K562 (cell line): ENCODE data around the gene VAT1L. TPM values are rescaled to one million over a fixed set of nuclear protein-coding genes. Genes with fewer than 3 reads are reported as not detected.

Source experiments
- ATAC-seq: fragments of 200-7000 bp; cut with Tn5 transposase; 3 replicates; pipeline ENCODE4 v1.9.1; 2020; ENCODE audit warnings: moderate library complexity
- BruUV-seq: library from RNA; stranded (reverse); fragments of 400-500 nt; replicated peaks from 2 replicates; lab custom pipeline; 2021; lab: Mats Ljungman, UMichigan
- CTCF ChIA-PET: fragments of 300-600 bp; formaldehyde crosslinking; extraction: SDS; loops from one replicate; lab custom pipeline; 2021; ENCODE audit warnings: low intra/inter-chr PET ratio; lab: Yijun Ruan, JAX
- POLR2A ChIA-PET: fragments of 300-600, 350-650 bp; sonication (Branson Sonifier 250); formaldehyde crosslinking; extraction: SDS; loops from one replicate; lab custom pipeline; 2021; ENCODE audit warnings: antibody characterized with exemption, inconsistent platforms; lab: Yijun Ruan, JAX
- DNase-seq, 4 experiments: peaks; one replicate each; pipeline versions ENCODE4 v3.0.0 to v3.0.0-alpha.2; 2011 to 2018; ENCODE audit warnings: low spot score in 3 of 4, mixed read lengths in 3 of 4; ENCODE audit errors: extremely low read depth in 1 of 4
- FAIRE-seq: peaks from 2 replicates; lab custom pipeline; 2011; peaks lifted over from hg19 to GRCh38; lab: Jason Lieb, UNC
- H2AFZ ChIP-seq: 2 replicates; pipeline ENCODE4 v1.6.0; 2011; ENCODE audit warnings: low read depth, low read length, control low read depth, inconsistent platforms
- H3K27ac ChIP-seq: fragments of 200-600 bp; 3 replicates; pipeline ENCODE4 v1.8.0; 2011; ENCODE audit warnings: low read depth, mild to moderate bottlenecking, control low read depth, inconsistent platforms, low read length, moderate library complexity, mixed read lengths; ENCODE audit errors: extremely low read depth
- H3K27me3 ChIP-seq, 2 experiments: fragments of 300-600 bp in 1 of 2; 2 replicates in 1 of 2; 3 replicates in 1 of 2; pipeline versions ENCODE4 v1.6.0 to v1.8.0; 2011; ENCODE audit warnings: inconsistent platforms in 2 of 2, low read length in 2 of 2, mild to moderate bottlenecking in 1 of 2, mixed read lengths in 1 of 2, moderate library complexity in 1 of 2; ENCODE audit not compliant: control insufficient read depth in 2 of 2, insufficient read depth in 2 of 2
- H3K36me3 ChIP-seq: fragments of 300-600 bp; 3 replicates; pipeline ENCODE4 v1.8.0; 2011; ENCODE audit warnings: mild to moderate bottlenecking, low read length, inconsistent platforms; ENCODE audit not compliant: control insufficient read depth, insufficient read depth
- H3K4me1 ChIP-seq, 2 experiments: fragments of 200-600 bp in 1 of 2; replicated peaks in 1 of 2; 2 replicates in 1 of 2; 3 replicates in 1 of 2; pipeline versions ENCODE4 v1.5.1 to v1.8.0; 2011; ENCODE audit warnings: inconsistent platforms in 2 of 2, low read length in 2 of 2, mild to moderate bottlenecking in 1 of 2, mixed read lengths in 1 of 2, moderate library complexity in 1 of 2; ENCODE audit not compliant: control insufficient read depth in 2 of 2, insufficient read depth in 2 of 2
- H3K4me2 ChIP-seq: 2 replicates; pipeline ENCODE4 v1.6.1; 2011; ENCODE audit warnings: low read length, control low read depth, inconsistent platforms, mixed read lengths; ENCODE audit not compliant: insufficient read depth
- H3K4me3 ChIP-seq: fragments of 200-600 bp; sonication (generic), shearing (Covaris generic); 2 replicates; pipeline ENCODE4 v1.5.1; 2016; ENCODE audit warnings: control low read depth, inconsistent platforms
- H3K79me2 ChIP-seq: fragments of 200-600 bp; 3 replicates; pipeline ENCODE4 v1.8.0; 2011; ENCODE audit warnings: low read length, inconsistent platforms; ENCODE audit not compliant: control insufficient read depth, insufficient read depth
- H3K9ac ChIP-seq, 2 experiments: 2 replicates each; pipeline versions ENCODE4 v1.6.0 to v1.6.1; 2011; ENCODE audit warnings: low read depth in 2 of 2, low read length in 2 of 2, control low read depth in 1 of 2, inconsistent platforms in 1 of 2, mild to moderate bottlenecking in 1 of 2, mixed read lengths in 1 of 2; ENCODE audit not compliant: insufficient read depth in 1 of 2
- H3K9me1 ChIP-seq: one replicate; pipeline ENCODE4 v1.6.0; 2011; ENCODE audit warnings: inconsistent platforms, mild to moderate bottlenecking, low read length, moderate library complexity; ENCODE audit not compliant: control insufficient read depth, insufficient read depth
- H3K9me3 ChIP-seq: replicated peaks from 2 replicates; pipeline ENCODE4 v1.5.1; 2011; ENCODE audit warnings: low read depth, low read length, inconsistent platforms; ENCODE audit not compliant: control insufficient read depth, insufficient read depth
- H4K20me1 ChIP-seq: replicated peaks from 2 replicates; pipeline ENCODE4 v1.6.1; 2011; ENCODE audit warnings: low read length, inconsistent platforms, mixed read lengths; ENCODE audit not compliant: control insufficient read depth, insufficient read depth
- CBFB ChIP-seq: sonication (generic); formaldehyde crosslinking; IDR thresholded peaks from 2 replicates; pipeline ENCODE4 v1.4.0; 2020; ENCODE audit warnings: mild to moderate bottlenecking, missing genetic modification reagents
- CTCF ChIP-seq, 3 experiments: IDR thresholded peaks in 2 of 3; conservative IDR thresholded peaks in 1 of 3; 2 replicates each; pipeline ENCODE4 v1.5.1; 2011 to 2012; ENCODE audit warnings: low read length in 3 of 3, mild to moderate bottlenecking in 3 of 3, control low read depth in 2 of 3, improper control_type of control experiment in 1 of 3, inconsistent platforms in 1 of 3, low read depth in 1 of 3, mixed read lengths in 1 of 3, moderate library complexity in 1 of 3; ENCODE audit not compliant: insufficient read depth in 2 of 3
- DEAF1 ChIP-seq: fragments of 450-650 bp; formaldehyde crosslinking; IDR thresholded peaks from 2 replicates; pipeline ENCODE4 v1.4.0; 2020; ENCODE audit warnings: mild to moderate bottlenecking, moderate library complexity
- HDAC1 ChIP-seq, 2 experiments: fragments of 450-650 bp; IDR thresholded peaks; 2 replicates each; pipeline ENCODE4 v1.6.1; 2016 to 2017; ENCODE audit warnings: inconsistent platforms in 1 of 2, mild to moderate bottlenecking in 1 of 2, moderate library complexity in 1 of 2
- RAD21 ChIP-seq, 2 experiments: fragments of 250-450 bp in 1 of 2; fragments of 450-650 bp in 1 of 2; sonication (Bioruptor Pico) in 1 of 2; formaldehyde crosslinking in 1 of 2; IDR thresholded peaks in 1 of 2; conservative IDR thresholded peaks in 1 of 2; 2 replicates each; pipeline versions ENCODE4 v1.4.0 to v1.8.0; 2020 to 2022; ENCODE audit warnings: mild to moderate bottlenecking in 2 of 2, moderate library complexity in 1 of 2
- REST ChIP-seq, 2 experiments: fragments of 450-650 bp; formaldehyde crosslinking in 1 of 2; IDR thresholded peaks; 2 replicates each; pipeline versions ENCODE4 v1.4.0 to v1.6.1; 2014 to 2020; ENCODE audit warnings: mild to moderate bottlenecking in 2 of 2, borderline replicate concordance in 1 of 2, low read depth in 1 of 2
- STAG1 ChIP-seq: sonication (generic); formaldehyde crosslinking; IDR thresholded peaks from 2 replicates; pipeline ENCODE4 v1.5.0; 2020; ENCODE audit warnings: missing genetic modification reagents, borderline replicate concordance
- WGBS: fragments of 100-300 bp; shearing (Covaris generic); methylation state at CpG from one replicate; pipeline ENCODE4 v1.1.6; 2016; ENCODE audit warnings: low coverage, mixed read lengths; ENCODE audit not compliant: insufficient coverage; ENCODE audit errors: missing lambda C conversion rate; 5-methylcytosine and 5-hydroxymethylcytosine counted together
- in situ Hi-C: fragments of 300-500 bp; cut with MboI; formaldehyde crosslinking; loops from 4 replicates; pipeline ENCODE4 v1.15.0; 2018; ENCODE audit warnings: inconsistent platforms, mixed read lengths
- intact Hi-C: fragments of 100-400 bp; cut with micrococcal nuclease; formaldehyde crosslinking; loops from 2 replicates; pipeline ENCODE4 v1.14.2; 2022
- polyA plus RNA-seq, 8 experiments: library from polyadenylated mRNA; depleted of rRNA in 4 of 8; stranded (reverse) in 5 of 8; unstranded in 3 of 8; fragments of >200 nt; fragmentation: Nextera tagmentation in 2 of 8; fragmentation: Illumina TruSeq in 1 of 8; extraction: Ambion mirVana in 2 of 8; extraction: Trizol in 1 of 8; gene quantifications; 2 replicates each; pipeline versions ENCODE4 v1.2.1 to v1.2.3, GENCODE V29; 2011 to 2014; ENCODE audit warnings: inconsistent platforms in 1 of 8, missing spikeins in 1 of 8
- total RNA-seq, 7 experiments: library from RNA; depleted of rRNA in 6 of 7; stranded (reverse); fragments of >200 nt in 6 of 7; fragmentation: Illumina TruSeq in 2 of 7; extraction: Trizol in 2 of 7; gene quantifications; 2 replicates each; pipeline versions ENCODE4 v1.2.1 to v1.2.3, GENCODE V29; 2011 to 2021; ENCODE audit warnings: low replicate concordance in 1 of 7

VAT1L gene
- total and polyA plus RNA-seq, 9 of the 15 experiments (the other 6 are each of a cell fraction or from before 2014, with no cell fraction given), result 0.01 TPM; not detected in 8

GRCh38 chr16:77971306-77972061 lies 183.1 kb downstream of the VAT1L start:
- DNase-seq, result peak; percentile 72 to 81 (median 80)
- Histone ChIP-seq H4K20me1 (0 out of 2 replicates have a peak, but pooled peaks cover 5% of the 10 kb centered on the region), H2AFZ (no peak overlapping the region), H3K27me3 (peaks cover 0 to 2% of the 10 kb centered on the region in 2 experiments; a peak in 3 of 5 replicates), H3K27ac (no peak overlapping the region), H3K4me1 (no peaks in the 10 kb centered on the region), H3K9me3 (no peaks in the 10 kb centered on the region), H3K36me3 (no peaks in the 10 kb centered on the region), H3K4me2 (no peak overlapping the region), H3K9me1 (no peaks in the 10 kb centered on the region), H3K79me2 (no peaks in the 10 kb centered on the region), H3K4me3 (no peak overlapping the region), H3K9ac (no peak overlapping the region)
- ATAC-seq, result peak; percentile 96
- WGBS, result 3% methylated on average over 16 of the region's 16 CpGs
- intact Hi-C loops (loop anchor here (1.0 to 10.0 kb wide), 3 partner anchors 296 to 734 kb away; no protein-coding TSS in a partner anchor), in situ Hi-C loops (loop anchor here (5.0 to 25.0 kb wide), 2 partner anchors 294 to 734 kb away; no protein-coding TSS in a partner anchor)
- no TSS peak for BruUV-seq
- peak; percentile 94 for FAIRE-seq
- ChIA-PET POLR2A (no interaction called here), CTCF (interaction anchor here (1.0 to 2.5 kb wide), 3 partner anchors 292 to 735 kb away, joined by 3 to 31 read pairs (median 11); no protein-coding TSS in a partner anchor)
- peak; percentile 77 for TF ChIP-seq REST (IDR thresholded peaks at IDR 0.05; ENCODE audit: borderline replicate concordance)
- TF ChIP-seq REST (CRISPR knock-in tag; IDR thresholded peaks at IDR 0.05; ENCODE audit: low read depth), result no peak
- TF ChIP-seq CTCF (IDR thresholded peaks at IDR 0.05 in 2 of 3, conservative IDR thresholded peaks at IDR 0.05 in 1 of 3; ENCODE audit: insufficient read depth in 2 of 3, low read depth in 1 of 3, low read length in 3 of 3), result peak; percentile 75 to 86 (median 82)
- TF ChIP-seq HDAC1 (IDR thresholded peaks at IDR 0.05), result no peak
- peak; percentile 52; the same call in 1 of the 2 replicates for TF ChIP-seq STAG1 (CRISPR knock-in tag)
- peak; percentile 76 to 86 for TF ChIP-seq RAD21 (CRISPR knock-in tag; conservative IDR thresholded peaks at IDR 0.05 in 1 of 2, IDR thresholded peaks at IDR 0.05 in 1 of 2)
- TF ChIP-seq DEAF1 (CRISPR knock-in tag), result peak; percentile 62
- no peak for TF ChIP-seq CBFB
